Fibroblast of skin of left quadriceps (primary cell): ENCODE results near the gene SCARF2.
"Not testable (repeated sequence)": the region's sequence is repeated elsewhere in the genome, so short reads cannot be mapped to it uniquely, and the experiment has no call there.

Experiments
- DNase-seq, 2 experiments: peaks; one replicate each; pipeline ENCODE4 v3.0.0-alpha.2; 2013; ENCODE audit warnings: low read depth in 2 of 2

Gene SCARF2

GRCh38 chr22:20395181-20395906 lies 42.3 kb downstream of the SCARF2 start:
- no peak for DNase-seq

GRCh38 chr22:20393705-20394476 lies 43.7 kb downstream of the SCARF2 start, which contains the start of gene ZNF74:
Gene ZNF74 (plus strand): TSS chr22:20394151. CDS start chr22:20394629, 478 bp downstream.
- DNase-seq = peak; percentile 79 to 83

- no peak for DNase-seq
Observed at GRCh38 chr22:20392983-20393704, 44.5 kb downstream of the SCARF2 start.

GRCh38 chr22:20392365-20392881 lies 45.2 kb downstream of the SCARF2 start:
- not testable (repeated sequence) for DNase-seq

GRCh38 chr22:20391222-20391621 lies 46.4 kb downstream of the SCARF2 start:
- DNase-seq = no peak

- no peak for DNase-seq
Observed at GRCh38 chr22:20390394-20390907, 47.2 kb downstream of the SCARF2 start.

GRCh38 chr22:20389288-20389687 lies 48.3 kb downstream of the SCARF2 start:
- DNase-seq = no peak

GRCh38 chr22:20388200-20388599 lies 49.4 kb downstream of the SCARF2 start:
- DNase-seq = no peak

- DNase-seq = no peak
Observed at GRCh38 chr22:20386972-20387371, 50.7 kb downstream of the SCARF2 start.

- no peak for DNase-seq
Observed at GRCh38 chr22:20386336-20386735, 51.3 kb downstream of the SCARF2 start.

- DNase-seq = no peak
Observed at GRCh38 chr22:20384865-20385264, 52.8 kb downstream of the SCARF2 start.

GRCh38 chr22:20384171-20384570 lies 53.5 kb downstream of the SCARF2 start:
- no peak for DNase-seq

- no peak for DNase-seq
Observed at GRCh38 chr22:20383538-20383937, 54.1 kb downstream of the SCARF2 start.

GRCh38 chr22:20380486-20380885 lies 57.1 kb downstream of the SCARF2 start:
- no peak for DNase-seq

GRCh38 chr22:20378684-20379083 lies 58.9 kb downstream of the SCARF2 start:
- DNase-seq = not testable (repeated sequence)

GRCh38 chr22:20378110-20378509 lies 59.5 kb downstream of the SCARF2 start:
- no peak for DNase-seq

- DNase-seq = not testable (repeated sequence)
Observed at GRCh38 chr22:20376983-20377382, 60.6 kb downstream of the SCARF2 start.

GRCh38 chr22:20376281-20376680 lies 61.3 kb downstream of the SCARF2 start:
- DNase-seq = not testable (repeated sequence)
